H4 (cell line): Measurements from ENCODE around the gene EPSTI1. TPM values are rescaled to one million over a fixed set of nuclear protein-coding genes. Genes with fewer than 3 reads are reported as not detected.
"Not testable (repeated sequence)": the region's sequence is repeated elsewhere in the genome, so short reads cannot be mapped to it uniquely, and the experiment has no call there.

ENCODE experiments used
- DNase-seq: peaks from one replicate; pipeline ENCODE4 v3.0.0-alpha.2; 2015; ENCODE audit warnings: low spot score
- total RNA-seq: library from RNA; depleted of rRNA; stranded (reverse); fragments of >200 nt; shearing (Covaris generic); gene quantifications from 2 replicates; pipeline ENCODE4 v1.2.3, GENCODE V29; 2014

The EPSTI1 gene
- total RNA-seq, 1 experiment from 2014 or later, result 5.4 TPM

DNA sequence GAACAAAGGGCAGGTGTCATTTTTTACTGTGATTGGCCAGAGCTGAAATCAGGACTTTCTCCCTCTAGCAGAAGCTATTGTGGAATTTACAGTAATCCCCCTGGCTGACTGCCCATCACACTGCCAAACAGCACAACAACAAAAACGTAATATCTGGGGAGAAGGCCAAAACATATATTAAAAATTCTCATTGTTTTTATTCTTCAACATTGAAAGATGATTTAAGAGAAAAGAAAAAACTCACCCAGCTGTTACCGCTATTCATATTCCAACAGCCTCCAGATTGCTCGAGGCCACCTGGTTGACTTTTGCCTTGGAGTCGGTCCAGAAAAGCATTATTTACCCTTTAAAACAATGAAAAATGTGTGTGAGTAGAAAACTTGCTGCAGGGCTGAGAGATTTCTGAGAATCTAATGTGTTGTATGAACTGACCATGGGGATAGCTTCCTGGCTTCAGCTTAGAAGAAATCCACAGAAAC, 97.2 kb downstream of the EPSTI1 start:
- no peak for DNase-seq

DNA sequence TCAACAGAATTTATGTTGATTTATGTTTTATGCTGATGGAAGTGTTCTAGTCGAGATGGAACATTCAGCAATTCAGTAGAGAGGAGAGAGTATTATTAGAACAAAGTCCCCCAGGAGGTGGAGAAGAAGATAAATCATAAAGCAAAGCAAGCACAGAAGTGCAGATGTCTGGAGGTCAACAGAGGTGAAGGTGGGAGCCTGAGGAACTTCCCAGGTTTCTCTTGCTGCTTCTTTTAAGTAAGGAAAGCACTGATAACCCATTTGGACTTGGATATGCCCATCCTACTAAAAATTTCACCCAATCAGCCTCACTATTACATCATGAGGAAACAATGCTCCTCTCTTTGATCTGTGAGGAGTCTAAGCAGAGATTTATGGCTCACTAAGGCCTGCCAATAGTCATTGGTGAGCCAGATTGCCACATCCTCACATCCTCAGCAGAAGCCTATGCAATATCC, 98.8 kb downstream of the EPSTI1 start:
- no peak for DNase-seq

DNA sequence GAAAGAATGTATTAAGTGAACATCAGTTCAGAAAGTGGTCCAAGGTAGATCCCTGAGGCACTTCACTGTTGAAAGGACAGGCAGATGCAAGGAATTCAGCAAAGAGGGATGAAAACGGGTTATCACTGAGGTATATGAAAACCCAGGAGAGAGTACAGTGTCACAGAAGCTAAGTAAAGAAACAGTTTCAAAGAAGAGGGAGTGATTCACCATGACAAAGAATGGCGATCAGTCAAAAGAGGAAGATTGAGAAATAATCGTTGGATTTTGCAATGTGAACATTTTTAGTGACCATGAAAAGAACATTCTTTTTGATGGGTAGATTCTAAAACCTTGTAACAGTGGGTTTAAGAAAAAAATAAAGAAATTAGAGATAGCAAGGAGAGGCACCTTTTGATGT, 99.3 kb downstream of the EPSTI1 start:
- DNase-seq, result no peak

DNA sequence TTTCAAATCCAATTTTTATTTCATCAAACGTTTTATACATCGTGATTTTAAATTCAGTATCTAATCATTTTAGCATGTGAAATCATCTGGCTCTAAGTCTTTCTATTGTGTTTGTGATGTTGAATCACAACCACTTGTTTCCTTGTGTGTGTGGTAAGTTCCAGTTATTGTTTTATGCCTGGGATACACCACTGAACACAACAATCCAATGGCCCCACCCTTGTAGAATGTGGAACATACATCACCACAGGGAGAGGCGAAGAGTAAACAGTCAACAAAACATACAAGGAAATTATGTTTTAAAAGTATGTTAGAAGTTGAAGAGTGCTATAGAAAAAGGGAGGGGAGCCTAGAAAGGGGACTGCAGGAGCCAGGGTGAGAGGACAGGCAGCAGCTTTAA, 100.5 kb downstream of the EPSTI1 start:
- no peak for DNase-seq

DNA sequence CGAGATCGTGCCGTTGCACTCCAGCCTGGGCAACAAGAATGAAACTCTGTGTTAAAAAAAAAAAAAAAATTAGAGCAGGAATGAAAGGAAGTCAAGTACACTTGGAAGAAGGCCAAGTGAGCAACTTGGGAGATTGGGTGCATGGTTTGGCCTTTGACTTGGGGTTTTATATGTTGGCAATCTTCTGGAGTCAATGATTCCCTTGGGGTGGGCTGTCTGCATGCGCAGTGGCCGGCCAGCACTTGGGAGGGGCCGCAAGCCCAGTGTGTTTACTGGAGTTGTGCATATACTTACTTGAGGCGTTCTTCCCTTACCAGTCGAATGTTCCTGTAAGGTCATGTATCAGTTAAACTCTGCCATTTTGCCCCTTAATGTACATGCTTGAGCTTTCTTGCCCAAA, 106.7 kb downstream of the EPSTI1 start:
- no peak for DNase-seq

DNA sequence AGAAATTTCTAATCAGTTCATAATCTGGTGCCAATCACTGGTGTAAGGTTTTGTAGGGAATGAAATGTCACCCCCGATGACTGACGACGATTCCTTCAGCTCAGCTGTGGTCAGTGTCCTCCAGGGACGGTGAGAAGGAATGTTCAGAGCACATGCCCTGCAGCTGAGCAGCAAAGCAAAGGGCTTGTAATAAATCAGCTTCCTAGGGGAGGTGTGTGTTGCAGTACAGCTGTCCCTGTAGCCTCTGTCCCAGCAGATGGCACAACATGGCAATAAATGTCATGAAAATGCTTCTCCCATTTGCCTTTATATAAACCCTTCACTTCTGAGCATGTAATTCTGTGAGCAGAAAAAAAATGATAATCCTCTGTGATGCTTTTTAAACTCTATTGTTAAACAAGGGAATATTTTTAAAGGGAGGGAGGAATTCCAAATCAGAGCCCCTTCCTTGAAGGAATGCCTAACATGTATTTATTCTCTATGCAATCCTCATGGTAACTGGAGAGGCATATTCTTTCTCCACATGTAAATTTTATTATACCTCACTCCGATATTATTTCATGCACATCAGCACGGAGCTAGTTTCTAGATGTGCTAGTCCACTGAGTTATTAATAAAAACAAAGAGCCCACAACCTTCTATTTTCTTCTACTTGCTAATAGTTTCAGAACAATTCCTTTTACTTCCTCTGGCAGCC, 108.1 kb downstream of the EPSTI1 start:
- peak; percentile 58 for DNase-seq

DNA sequence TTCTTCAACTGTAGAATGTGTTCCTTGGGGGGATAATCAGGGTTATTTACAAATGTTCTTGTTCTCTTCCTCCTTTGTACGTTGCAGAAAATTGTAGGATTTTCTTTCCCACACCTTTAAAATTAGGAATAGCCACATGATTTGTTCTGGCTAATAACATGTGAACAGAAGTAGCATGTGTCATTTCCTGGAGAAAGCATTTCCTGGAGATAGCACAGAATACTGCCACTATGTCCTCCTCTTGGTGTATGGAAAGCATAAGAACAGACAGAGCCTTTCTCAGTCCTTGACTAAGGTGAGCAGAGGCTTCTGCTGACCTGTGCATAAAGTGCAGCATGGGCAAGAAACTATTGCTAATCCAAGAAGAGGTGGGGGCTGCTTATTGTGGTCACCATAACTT, 108.9 kb downstream of the EPSTI1 start:
- DNase-seq, result no peak

DNA sequence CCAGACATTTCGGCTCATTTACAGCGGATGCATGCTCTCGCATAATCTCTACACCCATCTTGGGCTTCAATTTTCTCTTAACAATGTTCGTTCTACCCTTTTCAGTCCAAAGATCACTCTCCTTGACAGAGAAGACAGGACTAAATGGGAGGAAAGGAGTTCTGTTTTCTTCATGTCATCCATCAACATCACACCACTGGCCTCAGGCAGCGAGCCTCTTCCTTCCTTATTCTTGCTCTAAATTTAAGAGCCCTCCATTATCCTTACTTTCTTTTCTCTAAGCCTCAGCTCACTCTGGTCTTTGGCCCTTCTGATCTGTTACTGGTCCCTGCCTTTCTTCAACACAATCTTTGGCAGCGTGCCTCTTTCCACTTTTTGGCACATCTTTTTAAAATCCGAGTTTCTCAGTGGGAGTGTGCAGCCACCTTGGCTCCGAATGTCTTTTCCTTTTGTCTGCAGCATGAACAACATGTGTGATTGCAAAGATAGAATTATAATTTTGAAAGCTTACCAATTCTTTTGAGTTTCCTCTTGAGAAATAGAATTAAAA, 111.9 kb downstream of the EPSTI1 start:
- DNase-seq, result no peak

DNA sequence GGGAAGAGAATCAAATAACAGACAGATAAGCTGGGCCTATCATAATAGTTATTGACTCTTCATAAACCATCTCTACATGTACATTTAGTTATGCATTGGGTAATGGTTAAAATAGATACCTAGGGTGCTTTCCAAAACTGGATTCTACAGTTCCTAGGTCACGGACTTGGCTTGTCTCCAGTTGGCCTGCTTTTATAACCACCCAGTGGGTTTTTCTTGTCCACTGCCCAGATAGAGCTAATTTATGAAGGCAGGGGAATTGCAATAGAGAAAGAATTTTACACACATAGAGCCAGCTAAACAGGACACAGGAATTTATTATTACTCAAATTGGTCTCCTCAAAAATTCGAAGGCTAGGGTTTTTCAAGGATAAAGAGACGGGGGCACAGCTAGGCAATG, 113.3 kb downstream of the EPSTI1 start:
- DNase-seq, result no peak

DNA sequence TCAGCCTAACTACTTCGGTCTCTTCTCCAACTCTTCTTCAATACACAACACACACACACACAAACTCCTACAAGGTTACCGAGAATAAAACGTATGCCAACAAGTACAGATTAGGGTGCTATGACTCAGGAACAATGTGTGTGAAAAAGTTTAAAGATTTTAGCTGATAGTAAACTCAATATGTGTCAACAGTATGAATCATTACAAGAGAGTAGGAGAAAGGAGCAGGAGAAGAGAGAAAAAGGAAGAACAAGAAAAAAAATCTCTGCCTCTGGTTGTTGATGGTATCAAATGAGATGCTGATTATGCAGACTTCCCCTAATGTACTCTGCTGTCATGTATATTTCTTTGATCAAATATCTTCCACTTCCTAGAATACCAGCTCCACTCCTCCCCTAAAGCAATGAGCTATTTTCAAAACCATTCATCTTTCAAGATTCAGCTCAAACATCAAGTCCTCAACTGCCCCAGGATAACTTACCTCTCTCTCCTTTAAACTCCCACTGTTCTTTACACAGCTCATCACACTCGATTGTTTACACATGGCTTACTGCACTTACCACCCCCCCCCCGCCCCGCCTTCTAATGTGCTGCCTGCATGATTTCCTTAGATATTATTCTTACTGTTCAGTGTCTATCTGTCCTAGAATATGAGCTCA, 115.0 kb downstream of the EPSTI1 start:
- no peak for DNase-seq

DNA sequence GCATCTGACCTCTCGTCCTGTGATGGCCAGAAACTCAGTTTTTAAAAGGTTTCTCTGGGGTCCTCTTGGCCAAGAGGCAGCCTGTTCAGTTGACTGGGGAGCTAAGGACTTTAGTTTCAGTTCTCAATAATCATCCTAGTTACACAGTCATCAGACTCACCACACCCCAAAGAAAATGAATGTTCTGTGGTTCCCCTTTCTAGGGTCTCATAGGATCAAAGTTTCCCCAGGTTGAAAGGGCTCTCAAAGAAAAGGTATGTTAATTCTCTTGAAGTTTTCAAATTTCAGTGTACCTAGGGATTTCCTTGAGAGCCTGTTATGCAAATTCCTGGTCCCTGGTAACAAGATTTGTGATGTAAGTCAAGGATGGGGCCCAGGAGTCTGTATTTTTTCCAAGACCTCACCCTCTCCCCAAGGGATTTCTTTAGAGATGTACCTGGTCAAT, 115.7 kb downstream of the EPSTI1 start:
- DNase-seq, result no peak

DNA sequence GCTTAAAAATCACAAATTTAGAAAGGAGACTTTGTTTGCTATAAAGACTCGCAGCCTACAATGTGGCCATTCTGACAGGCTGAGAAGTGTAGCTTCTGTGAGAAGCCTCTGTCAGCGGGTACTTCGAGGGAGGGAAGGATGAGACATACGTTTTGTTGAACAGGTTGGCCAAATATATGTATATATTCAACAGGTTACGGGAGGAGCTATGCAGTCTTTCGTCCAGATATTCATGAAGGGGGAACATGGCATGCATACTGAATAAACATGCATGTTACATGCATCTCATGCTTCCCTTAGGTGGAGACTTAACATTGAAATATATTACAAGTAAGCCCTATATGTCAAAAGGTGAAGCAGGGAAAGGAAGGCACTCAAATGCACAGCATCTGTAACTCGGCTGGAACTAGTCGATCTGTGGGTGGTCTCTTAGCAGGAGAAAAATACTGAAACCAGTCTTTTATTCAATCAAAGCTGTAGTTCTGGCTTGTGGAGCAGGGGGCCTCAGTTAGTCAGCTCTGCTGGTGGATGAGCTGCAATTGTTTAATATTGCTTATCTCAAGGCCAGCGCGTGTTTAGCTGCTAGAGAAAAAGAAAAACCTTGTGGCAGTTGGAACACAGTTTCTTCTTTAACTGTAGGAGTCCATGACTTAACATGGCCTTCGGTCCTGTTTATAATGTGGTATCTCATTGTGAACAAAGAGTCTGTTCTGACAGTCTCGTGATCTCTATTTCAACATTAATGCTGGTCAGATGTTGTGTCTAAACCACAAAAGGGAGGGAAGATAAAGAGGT, 116.4 kb downstream of the EPSTI1 start:
- no peak for DNase-seq

DNA sequence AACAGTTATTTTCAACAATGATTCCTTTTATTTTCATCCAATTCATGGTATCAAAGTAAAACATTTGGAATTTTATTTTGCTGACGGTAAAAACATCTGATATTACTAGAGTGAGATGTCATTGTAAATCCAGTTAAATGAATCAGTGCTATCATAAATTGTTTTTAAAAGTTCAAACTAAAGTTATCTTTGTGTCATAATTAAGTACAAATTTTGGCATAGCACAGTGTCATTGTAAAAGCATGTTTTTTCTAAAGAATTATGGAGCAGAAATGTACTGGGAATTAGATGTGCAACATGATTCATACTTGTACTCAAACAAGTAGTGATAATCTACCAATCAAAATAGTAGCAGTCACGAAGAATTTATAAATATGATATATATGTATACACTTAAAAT, 117.8 kb downstream of the EPSTI1 start:
- no peak for DNase-seq

DNA sequence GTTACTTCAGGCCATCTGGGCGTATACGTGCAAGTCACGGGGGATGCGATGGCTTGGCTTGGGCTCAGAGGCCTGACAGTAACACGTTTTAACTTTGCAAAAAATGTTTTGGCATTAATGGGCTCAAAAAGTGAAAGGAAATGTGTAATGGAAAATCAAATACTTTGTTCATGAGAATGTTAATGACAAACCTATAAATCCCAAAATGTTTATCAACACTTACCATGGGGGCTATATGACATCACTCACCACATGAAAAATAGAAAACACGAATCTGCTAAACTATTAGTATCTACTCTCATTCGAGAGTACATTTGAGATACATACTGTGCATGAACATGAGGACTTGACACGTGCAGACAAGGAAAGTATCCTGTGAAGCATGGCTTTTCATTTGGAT, 119.0 kb downstream of the EPSTI1 start:
- no peak for DNase-seq

DNA sequence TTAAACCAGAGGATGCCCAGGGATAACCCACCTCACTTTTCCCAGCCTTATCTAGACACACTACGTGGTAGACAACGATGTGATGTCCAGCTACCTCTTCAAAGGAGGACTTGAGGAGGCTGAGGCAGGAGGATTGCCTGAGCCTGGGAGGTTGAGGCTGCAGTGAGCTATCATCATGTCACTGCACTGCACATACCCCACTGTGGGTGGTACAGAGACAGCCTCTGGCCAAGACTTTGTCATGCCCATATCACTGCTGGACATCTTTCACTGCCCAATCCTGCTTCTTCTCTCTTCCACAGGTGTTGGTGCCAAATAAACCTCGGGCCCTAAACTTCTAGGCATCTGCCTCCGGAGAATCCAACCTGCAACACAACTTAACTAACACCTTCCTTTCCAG, 124.8 kb downstream of the EPSTI1 start:
- DNase-seq, result no peak

DNA sequence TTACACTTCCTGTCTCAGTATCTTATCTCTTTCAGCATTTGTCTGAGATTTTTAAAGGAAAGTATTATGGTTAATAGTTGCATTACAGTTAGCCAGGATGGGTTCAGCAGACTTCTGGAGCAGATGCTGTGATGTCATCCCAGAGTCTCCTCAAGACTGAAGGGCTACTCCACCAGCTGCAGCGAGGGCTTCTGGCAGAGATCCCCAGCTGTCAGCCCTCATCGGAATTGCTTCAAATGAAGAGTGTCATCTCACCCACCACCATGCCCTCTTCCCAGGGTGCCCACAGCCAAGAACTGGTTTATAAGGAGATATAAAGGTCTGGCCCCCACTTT, 126.3 kb downstream of the EPSTI1 start:
- no peak for DNase-seq

DNA sequence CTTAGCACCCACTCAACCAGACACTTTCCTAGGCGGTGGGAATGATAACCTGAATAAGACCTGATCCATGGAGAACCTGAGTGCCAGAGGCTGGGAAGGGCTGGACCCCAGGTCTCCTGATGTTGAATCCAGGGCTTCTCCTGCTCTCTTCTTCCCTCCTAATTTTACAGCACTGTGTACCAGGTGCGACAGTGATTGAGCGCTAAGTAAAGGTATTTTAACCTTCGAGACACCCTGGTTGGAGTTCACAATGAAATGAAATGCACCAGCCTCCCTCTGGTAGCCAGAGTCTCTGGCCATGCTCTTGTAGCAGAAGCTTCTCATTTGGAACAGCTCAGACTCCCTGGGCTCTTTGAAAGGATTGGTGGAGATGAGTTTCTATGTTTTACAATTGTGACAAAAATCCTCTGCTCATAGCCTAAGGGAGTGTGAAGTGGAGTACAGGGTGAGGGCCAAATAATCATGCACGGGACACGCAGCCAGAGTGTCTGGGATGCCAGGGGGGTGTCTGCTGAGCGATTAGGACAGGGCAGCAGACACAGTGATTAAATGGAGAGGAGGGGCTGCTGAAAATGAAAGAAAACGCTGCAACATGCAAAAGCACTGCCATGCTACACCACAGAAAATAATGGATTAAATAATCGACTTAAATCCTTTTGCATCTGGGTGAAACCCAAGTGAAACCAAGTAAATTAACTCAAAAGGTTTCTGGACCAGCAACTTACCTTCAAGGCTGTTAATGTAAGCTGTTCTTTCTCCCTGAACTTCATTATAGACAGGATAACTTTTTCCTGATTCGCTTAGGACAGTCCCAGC, 126.9 kb downstream of the EPSTI1 start:
- no peak for DNase-seq

DNA sequence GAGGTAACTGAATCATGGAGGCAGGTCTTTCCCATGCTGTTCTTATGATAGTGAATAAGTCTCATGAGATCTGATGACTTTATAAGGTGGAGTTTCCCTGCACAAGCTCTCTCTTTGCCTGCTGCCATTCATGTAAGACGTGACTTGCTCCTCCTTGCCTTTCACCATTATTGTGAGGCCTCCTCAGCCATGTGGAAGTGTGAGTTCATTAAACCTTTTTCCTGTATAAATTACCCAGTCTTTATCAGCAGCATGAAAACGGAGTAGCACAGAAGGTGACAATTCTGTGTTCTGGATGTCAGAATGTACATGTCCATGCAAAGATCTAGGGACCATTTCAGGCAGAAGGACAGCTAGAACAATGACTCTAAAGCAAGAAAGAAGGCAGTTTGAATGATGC, 129.7 kb downstream of the EPSTI1 start:
- not testable (repeated sequence) for DNase-seq

DNA sequence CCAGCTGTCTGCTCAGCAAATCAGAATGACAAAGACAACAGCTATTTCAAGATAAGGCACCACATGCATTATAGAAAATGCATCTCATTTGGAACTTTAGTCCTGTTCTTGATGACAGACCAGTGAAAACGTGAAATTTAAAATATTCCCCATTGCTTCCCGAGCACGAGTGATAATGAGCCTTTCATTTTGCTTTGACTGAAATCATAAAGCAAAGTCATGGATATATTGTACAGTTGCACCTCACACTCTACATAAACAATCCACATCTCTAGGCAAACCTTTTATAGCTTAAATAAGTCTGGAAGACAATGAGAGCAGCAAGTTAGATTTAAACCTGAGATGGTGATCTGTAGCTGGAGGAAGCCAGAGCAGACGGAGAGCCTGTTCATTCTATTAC, 131.6 kb downstream of the EPSTI1 start:
- no peak for DNase-seq

DNA sequence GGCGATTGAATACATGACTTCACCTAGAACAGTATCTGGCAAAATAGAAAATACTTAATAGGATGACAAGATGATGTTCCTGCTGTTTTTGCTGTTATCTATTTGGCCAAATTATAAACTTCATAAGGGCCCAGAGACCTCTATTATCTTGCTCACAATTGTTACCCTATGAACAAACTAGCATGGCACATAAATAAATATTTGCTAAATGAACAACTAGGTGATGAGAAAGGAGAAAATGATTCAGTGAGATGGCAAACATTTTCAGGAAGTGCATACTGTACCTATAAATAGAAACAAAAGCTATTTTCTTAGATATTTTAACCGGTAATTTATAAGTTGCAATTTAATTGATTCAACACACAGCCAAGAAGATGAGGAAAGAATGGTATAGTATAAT, 132.3 kb downstream of the EPSTI1 start:
- DNase-seq, result no peak

DNA sequence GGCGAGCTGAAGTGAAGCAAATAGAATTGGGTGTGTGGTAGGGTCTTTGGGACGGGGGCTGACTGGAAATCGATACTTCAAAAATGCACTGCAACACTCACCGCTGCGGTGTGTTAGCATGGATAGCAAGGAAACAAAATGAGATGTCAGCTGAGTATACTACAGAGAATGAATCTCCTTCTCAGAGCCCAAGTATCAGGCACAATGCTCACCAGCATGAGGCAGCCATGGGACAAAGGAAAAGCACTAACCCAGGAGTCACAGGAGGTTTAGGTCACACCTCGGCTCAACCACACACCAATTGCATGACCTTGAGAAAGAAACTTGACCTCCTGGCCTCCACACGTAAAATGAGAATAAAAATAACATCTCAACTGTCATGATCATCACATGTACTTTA, 136.6 kb downstream of the EPSTI1 start:
- DNase-seq, result no peak

DNA sequence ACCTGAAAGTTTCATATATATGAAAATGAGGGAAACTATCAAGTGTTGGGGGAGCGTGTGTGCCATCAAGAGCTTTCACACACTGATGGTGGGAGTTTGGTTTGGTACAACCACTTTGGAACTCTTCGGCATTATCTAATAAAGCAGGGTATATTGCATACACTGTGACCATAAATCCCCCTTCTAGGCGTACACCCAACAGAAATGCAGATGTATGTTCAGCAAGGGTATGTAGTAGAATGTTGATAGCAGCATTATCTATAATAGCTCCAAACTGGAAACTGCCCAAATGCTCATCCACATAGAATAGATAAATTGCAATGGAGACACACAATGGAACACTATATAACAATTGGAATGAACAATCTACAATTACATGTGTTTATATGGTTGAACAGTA, 139.9 kb downstream of the EPSTI1 start:
- no peak for DNase-seq
